Heart left ventricle (tissue), 16 donors: ENCODE results near the gene DPEP1. TPM values are rescaled to one million over a fixed set of nuclear protein-coding genes. Genes with fewer than 3 reads are reported as not detected.

Experiments
- ATAC-seq, 4 donors: fragments of 200-7000 bp; cut with Tn5 transposase; one replicate each; pipeline ENCODE4 v1.9.1; 2020 to 2022; ENCODE audit warnings: moderate library complexity in 4 of 4, mild to moderate bottlenecking in 3 of 4, moderate number of reproducible peaks in 1 of 4
- DNase-seq, 5 donors: peaks; one replicate each; pipeline ENCODE4 v3.0.0-alpha.2; 2020
- H3K27ac ChIP-seq, 12 donors: fragments of 200-600 bp; sonication (generic) in 4 of 12; one replicate each; pipeline versions ENCODE4 v1.5.0 to v1.8.0; 2016 to 2022; ENCODE audit warnings: mild to moderate bottlenecking in 2 of 12
- H3K27me3 ChIP-seq, 9 donors: fragments of 200-600 bp; sonication (generic) in 2 of 9; one replicate each; pipeline versions ENCODE4 v1.5.1 to v1.8.0; 2016 to 2022; ENCODE audit warnings: mild to moderate bottlenecking in 3 of 9
- H3K36me3 ChIP-seq, 9 donors: fragments of 200-600 bp; sonication (generic) in 2 of 9; one replicate each; pipeline versions ENCODE4 v1.5.0 to v1.8.0; 2018 to 2022; ENCODE audit warnings: mild to moderate bottlenecking in 2 of 9
- H3K4me1 ChIP-seq, 12 donors: fragments of 200-600 bp; sonication (generic) in 4 of 12; one replicate each; pipeline versions ENCODE4 v1.5.0 to v1.8.0; 2016 to 2022; ENCODE audit warnings: mild to moderate bottlenecking in 3 of 12
- H3K4me3 ChIP-seq, 12 donors: fragments of 200-600 bp; sonication (generic) in 4 of 12; one replicate each; pipeline versions ENCODE4 v1.5.0 to v1.8.0; 2017 to 2022; ENCODE audit warnings: mild to moderate bottlenecking in 9 of 12, moderate library complexity in 4 of 12
- H3K9me3 ChIP-seq, 12 donors: fragments of 200-600 bp; sonication (generic) in 4 of 12; one replicate each; pipeline versions ENCODE4 v1.5.0 to v1.8.0; 2016 to 2022; ENCODE audit warnings: mild to moderate bottlenecking in 1 of 12
- CTCF ChIP-seq, 12 donors: fragments of 200-600 bp; sonication (generic) in 4 of 12; IDR thresholded peaks; one replicate each; pipeline versions ENCODE4 v1.5.0 to v1.8.0; 2018 to 2022; ENCODE audit warnings: antibody characterized with exemption in 12 of 12, mild to moderate bottlenecking in 5 of 12
- POLR2A ChIP-seq, 2 donors: fragments of 450-650 bp; IDR thresholded peaks; one replicate each; pipeline ENCODE4 v1.6.1; 2017; ENCODE audit warnings: antibody characterized with exemption in 2 of 2, mild to moderate bottlenecking in 2 of 2, moderate library complexity in 2 of 2
- WGBS, 4 donors: extraction: QIAGEN DNeasy Blood & Tissue Kit in 2 of 4; methylation state at CpG; one replicate each; pipeline versions ENCODE4 v1.1.5 to v1.1.7; 2013 to 2018; 5-methylcytosine and 5-hydroxymethylcytosine counted together
- intact Hi-C, 10 donors: fragments of 100-400 bp; cut with DNase I; formaldehyde crosslinking; loops; one replicate each; pipeline versions ENCODE4 v1.11.1 to v1.14.2; 2022
- polyA plus RNA-seq, 2 donors: library from polyadenylated mRNA; stranded (reverse); fragments of 200-250 nt; gene quantifications; one replicate each; pipeline ENCODE4 v1.2.3, GENCODE V29; 2013
- total RNA-seq, 9 donors: library from RNA; depleted of rRNA in 2 of 9; stranded (reverse); fragments of >200 nt in 2 of 9; fragmentation: NEBNext Ultra II Directional in 3 of 9; extraction: Animal tissue kit (Norgen Biotek cat#: 25700) in 3 of 9; gene quantifications; one replicate each; pipeline versions ENCODE4 v1.1.0 to v1.2.4, GENCODE V29; 2016 to 2023
- donor health status: ischemic (EF 13 %, LVEDD 7.1; RV severe dilation, severe dysfunction).
- donor health status: healthy with polysubstance abuse.
- donor health status: DM: no; HTN: yes; CAD: no.
- donor health status: DM: no; HTN: no; CAD: no.
- donor health status: ischemic (EF 25% LVEDD 6.9; RV normal size, moderate dysfunction).
- donor health status: ischemic (EF 25% LVEDD 5.7; RV mildly dilated, moderate dysfunction).
- donor health status: healthy.
- donor health status: DM: yes; HTN: yes; CAD: no.
- donor health status: ischemic (EF 35%, LVEDD 5.7; RV mildly dilated, moderate dysfunction).
- donor health status: nonischemic (EF 11% LVEDD 7.7; RV severe dilation, severe dysfunction).
- donor health status: DM: yes; HTN: yes; CAD: no.
- donor health status: PGD.
- donor health status: ischemic (EF 29% LVEDD 5.4; RV normal size, mild dysfunction).
- donor health status: nonischemic (EF 23%, LVEDD 6.1; RV moderate dilation, normal function).

DPEP1 gene
- total and polyA plus RNA-seq, 11 donors, result not detected

GRCh38 chr16:89565506-89566372 lies 47.7 kb upstream of the DPEP1 start:
- 7 to 11% (median 10%) methylated on average over 16 to 46 of the region's 46 CpGs for WGBS, 4 donors
- TF ChIP-seq POLR2A (IDR thresholded peaks at IDR 0.05), result peak in 1 of 2 donors; percentile 15
- peak; percentile 1 to 64 (median 50) for TF ChIP-seq CTCF (IDR thresholded peaks at IDR 0.05)
- intact Hi-C loops, result loop anchor here in 3 of 10 donors (5.0 to 10.0 kb wide), 3 partner anchors 77 to 321 kb away; no protein-coding TSS in a partner anchor
- ATAC-seq (peak; percentile 16 to 52 (median 46)), DNase-seq (peak in 2 of 5 donors; percentile 43 to 61)
- H3K4me3 ChIP-seq, result peak overlapping the region in 9 of 12 donors; percentile 14 to 41 (median 34)
- peaks cover 8 to 53% (median 29%) of the 10 kb centered on the region in 12 donors for H3K4me1 ChIP-seq
- H3K36me3 ChIP-seq, result peaks cover 6 to 39% (median 37%) of the 10 kb centered on the region in 9 donors
- peaks cover 0 to 17% (median 7%) of the 10 kb centered on the region in 9 donors for H3K27me3 ChIP-seq
- peak overlapping the region in 1 of 12 donors; percentile 15 for H3K27ac ChIP-seq
- H3K9me3 ChIP-seq, result no peaks in the 10 kb centered on the region

GRCh38 chr16:89567656-89568594 lies 45.5 kb upstream of the DPEP1 start:
- TF ChIP-seq POLR2A (IDR thresholded peaks at IDR 0.05) (no peak), CTCF (IDR thresholded peaks at IDR 0.05) (no peak)
- H3K4me1 ChIP-seq, result peaks cover 0 to 35% (median 16%) of the 10 kb centered on the region in 12 donors
- WGBS, 4 donors, result 73 to 83% (median 75%) methylated on average over 29 to 30 of the region's 30 CpGs
- no peaks in the 10 kb centered on the region for H3K9me3 ChIP-seq
- no peak overlapping the region for H3K4me3 ChIP-seq
- peaks cover 4 to 31% (median 13%) of the 10 kb centered on the region in 9 donors for H3K27me3 ChIP-seq
- ATAC-seq (no peak), DNase-seq (no peak)
- H3K36me3 ChIP-seq, result peaks cover 6 to 22% (median 19%) of the 10 kb centered on the region in 9 donors
- intact Hi-C loops, result loop anchor here in 3 of 10 donors (5.0 to 10.0 kb wide), 3 partner anchors 74 to 323 kb away; no protein-coding TSS in a partner anchor
- H3K27ac ChIP-seq, result no peak overlapping the region

- intact Hi-C loops, result loop anchor here in 6 of 10 donors (5.0 to 10.0 kb wide), 4 partner anchors 73 to 325 kb away; no protein-coding TSS in a partner anchor
Measured at GRCh38 chr16:89569506-89570341, 43.7 kb upstream of the DPEP1 start.

More at GRCh38 chr16:89569506-89570341, 43.7 kb upstream of the DPEP1 start:
- Histone ChIP-seq H3K36me3 (peaks cover 0 to 4% (median 2%) of the 10 kb centered on the region in 9 donors), H3K27me3 (peaks cover 10 to 49% (median 25%) of the 10 kb centered on the region in 9 donors), H3K9me3 (no peaks in the 10 kb centered on the region), H3K27ac (no peak overlapping the region), H3K4me1 (peaks cover 0 to 28% (median 19%) of the 10 kb centered on the region in 12 donors), H3K4me3 (no peak overlapping the region)
- WGBS, 4 donors, result 58 to 62% (median 61%) methylated on average over 21 to 23 of the region's 23 CpGs
- TF ChIP-seq CTCF (IDR thresholded peaks at IDR 0.05) (no peak), POLR2A (IDR thresholded peaks at IDR 0.05) (no peak)
- ATAC-seq (no peak), DNase-seq (no peak)
